HEK293 (cell line): ENCODE measurements around the gene CDT1.

Experiments
- BCL11A ChIP-seq: fragments of 450-650 bp; formaldehyde crosslinking; IDR thresholded peaks from 2 replicates; pipeline ENCODE4 v1.5.1; 2016; ENCODE audit warnings: low read depth, missing biosample characterization, missing genetic modification characterization
- HIC1 ChIP-seq: fragments of 450-650 bp; formaldehyde crosslinking; IDR thresholded peaks from 2 replicates; pipeline ENCODE4 v1.5.1; 2016; ENCODE audit warnings: missing biosample characterization, missing genetic modification characterization
- HOXA7 ChIP-seq: sonication (generic); formaldehyde crosslinking; IDR thresholded peaks from 2 replicates; pipeline ENCODE4 v1.8.1; 2022; ENCODE audit warnings: missing genetic modification reagents, borderline replicate concordance
- PATZ1 ChIP-seq: fragments of 450-650 bp; formaldehyde crosslinking; IDR thresholded peaks from 2 replicates; pipeline ENCODE4 v1.5.1; 2016; ENCODE audit warnings: missing biosample characterization, missing genetic modification characterization
- PRDM1 ChIP-seq: fragments of 450-650 bp; formaldehyde crosslinking; IDR thresholded peaks from 2 replicates; pipeline ENCODE4; 2016; ENCODE audit warnings: missing biosample characterization, missing genetic modification characterization
- PRDM4 ChIP-seq: fragments of 450-650 bp; formaldehyde crosslinking; IDR thresholded peaks from 2 replicates; pipeline ENCODE4 v1.5.1; 2017; ENCODE audit warnings: missing biosample characterization, missing genetic modification characterization
- SCRT2 ChIP-seq: fragments of 450-650 bp; formaldehyde crosslinking; IDR thresholded peaks from 2 replicates; pipeline ENCODE4 v1.5.1; 2016; ENCODE audit warnings: missing biosample characterization, missing genetic modification characterization
- SP3 ChIP-seq: fragments of 450-650 bp; formaldehyde crosslinking; IDR thresholded peaks from 2 replicates; pipeline ENCODE4 v1.5.1; 2016; ENCODE audit warnings: missing biosample characterization, missing genetic modification characterization
- WT1 ChIP-seq: fragments of 450-650 bp; formaldehyde crosslinking; IDR thresholded peaks from 2 replicates; pipeline ENCODE4 v1.5.1; 2016; ENCODE audit warnings: missing biosample characterization, missing genetic modification characterization
- ZBTB17 ChIP-seq: fragments of 450-650 bp; formaldehyde crosslinking; IDR thresholded peaks from 2 replicates; pipeline ENCODE4 v1.5.1; 2016; ENCODE audit warnings: missing biosample characterization, missing genetic modification characterization
- ZBTB48 ChIP-seq: fragments of 450-650 bp; formaldehyde crosslinking; IDR thresholded peaks from 2 replicates; pipeline ENCODE4 v1.5.1; 2016; ENCODE audit warnings: missing biosample characterization, missing genetic modification characterization
- ZBTB7A ChIP-seq: fragments of 450-650 bp; formaldehyde crosslinking; IDR thresholded peaks from 2 replicates; pipeline ENCODE4 v1.5.1; 2016; ENCODE audit warnings: low read depth, missing biosample characterization, missing genetic modification characterization
- ZFP37 ChIP-seq: fragments of 450-650 bp; formaldehyde crosslinking; IDR thresholded peaks from 2 replicates; pipeline ENCODE4 v1.5.1; 2016; ENCODE audit warnings: missing biosample characterization, missing genetic modification characterization
- ZFP69B ChIP-seq: fragments of 450-650 bp; formaldehyde crosslinking; IDR thresholded peaks from 2 replicates; pipeline ENCODE4 v1.5.1; 2016; ENCODE audit warnings: missing biosample characterization, missing genetic modification characterization
- ZNF10 ChIP-seq: fragments of 450-650 bp; formaldehyde crosslinking; IDR thresholded peaks from 2 replicates; pipeline ENCODE4 v1.5.1; 2017; ENCODE audit warnings: missing biosample characterization, missing genetic modification characterization
- ZNF146 ChIP-seq: fragments of 450-650 bp; formaldehyde crosslinking; IDR thresholded peaks from 2 replicates; pipeline ENCODE4 v1.5.1; 2016; ENCODE audit warnings: missing biosample characterization, missing genetic modification characterization
- ZNF239 ChIP-seq: fragments of 450-650 bp; formaldehyde crosslinking; IDR thresholded peaks from 2 replicates; pipeline ENCODE4 v1.5.1; 2016; ENCODE audit warnings: missing biosample characterization, missing genetic modification characterization
- ZNF266 ChIP-seq: fragments of 450-650 bp; formaldehyde crosslinking; IDR thresholded peaks from 2 replicates; pipeline ENCODE4 v1.5.1; 2016; ENCODE audit warnings: missing biosample characterization, missing genetic modification characterization, low read depth
- ZNF311 ChIP-seq: fragments of 450-650 bp; formaldehyde crosslinking; IDR thresholded peaks from 2 replicates; pipeline ENCODE4 v1.5.1; 2017; ENCODE audit warnings: missing biosample characterization, missing genetic modification characterization, borderline replicate concordance
- ZNF398 ChIP-seq: fragments of 450-650 bp; formaldehyde crosslinking; IDR thresholded peaks from 2 replicates; pipeline ENCODE4 v1.5.1; 2017; ENCODE audit warnings: missing biosample characterization, missing genetic modification characterization
- ZNF571 ChIP-seq: fragments of 450-650 bp; formaldehyde crosslinking; IDR thresholded peaks from 2 replicates; pipeline ENCODE4 v1.5.0; 2017; ENCODE audit warnings: missing biosample characterization, missing genetic modification characterization
- ZNF580 ChIP-seq: fragments of 450-650 bp; formaldehyde crosslinking; IDR thresholded peaks from 2 replicates; pipeline ENCODE4 v1.5.1; 2016; ENCODE audit warnings: missing biosample characterization, missing genetic modification characterization
- ZNF660 ChIP-seq: fragments of 450-650 bp; IDR thresholded peaks from 2 replicates; pipeline ENCODE4 v1.5.1; 2018; ENCODE audit warnings: missing biosample characterization, mild to moderate bottlenecking, missing genetic modification characterization
- ZNF692 ChIP-seq: fragments of 450-650 bp; formaldehyde crosslinking; IDR thresholded peaks from 2 replicates; pipeline ENCODE4 v1.5.1; 2016; ENCODE audit warnings: missing biosample characterization, missing genetic modification characterization
- ZNF791 ChIP-seq: fragments of 450-650 bp; formaldehyde crosslinking; IDR thresholded peaks from 2 replicates; pipeline ENCODE4 v1.5.1; 2016; ENCODE audit warnings: missing biosample characterization, missing genetic modification characterization
- ZNF792 ChIP-seq: fragments of 450-650 bp; formaldehyde crosslinking; IDR thresholded peaks from 2 replicates; pipeline ENCODE4 v1.5.1; 2016; ENCODE audit warnings: missing biosample characterization, missing genetic modification characterization
- ZSCAN18 ChIP-seq: fragments of 450-650 bp; formaldehyde crosslinking; IDR thresholded peaks from 2 replicates; pipeline ENCODE4 v1.5.1; 2016; ENCODE audit warnings: missing biosample characterization, missing genetic modification characterization
- ZXDB ChIP-seq: fragments of 450-650 bp; formaldehyde crosslinking; IDR thresholded peaks from 2 replicates; pipeline ENCODE4 v1.5.1; 2016; ENCODE audit warnings: missing biosample characterization, missing genetic modification characterization

CDT1 gene

GRCh38 chr16:88810166-88810911 is 6.8 kb downstream of the CDT1 start (continued):
- no peak for TF ChIP-seq ZNF791 (tag by site-specific recombination)
- TF ChIP-seq ZBTB48 (tag by site-specific recombination) = peak; percentile 72
- TF ChIP-seq ZNF660 (tag by site-specific recombination) = 0 out of 2 replicates have a peak, but pooled peaks have one; percentile 12
- no peak for TF ChIP-seq PRDM4 (tag by site-specific recombination)
- TF ChIP-seq ZNF580 (tag by site-specific recombination) = peak; percentile 44; the same call in 1 of the 2 replicates
- TF ChIP-seq ZNF239 (tag by site-specific recombination) = no peak
- TF ChIP-seq ZNF311 (tag by site-specific recombination) = no peak
- peak; percentile 12; the same call in 1 of the 2 replicates for TF ChIP-seq ZXDB (tag by site-specific recombination)
- TF ChIP-seq ZNF10 (tag by site-specific recombination) = 0 out of 2 replicates have a peak, but pooled peaks have one; percentile 7
- TF ChIP-seq ZSCAN18 (tag by site-specific recombination) = no peak
- TF ChIP-seq ZFP69B (tag by site-specific recombination) = 0 out of 2 replicates have a peak, but pooled peaks have one; percentile 30
- peak; percentile 48 for TF ChIP-seq ZNF146 (tag by site-specific recombination)
- 0 out of 2 replicates have a peak, but pooled peaks have one; percentile 27 for TF ChIP-seq HIC1 (tag by site-specific recombination)
- TF ChIP-seq ZNF571 (tag by site-specific recombination) = no peak
- TF ChIP-seq PRDM1 (tag by site-specific recombination) = no peak
- 0 out of 2 replicates have a peak, but pooled peaks have one; percentile 16 for TF ChIP-seq ZNF398
- TF ChIP-seq ZNF692 = 0 out of 2 replicates have a peak, but pooled peaks have one; percentile 56
- no peak; the same call in 1 of the 2 replicates for TF ChIP-seq BCL11A (tag by site-specific recombination)
- TF ChIP-seq HOXA7 (CRISPR knock-in tag) = no peak
- TF ChIP-seq ZBTB7A (tag by site-specific recombination) = no peak; the same call in 1 of the 2 replicates
- TF ChIP-seq ZNF792 = no peak
- no peak for TF ChIP-seq SCRT2 (tag by site-specific recombination)
- TF ChIP-seq SP3 (tag by site-specific recombination) = no peak
- TF ChIP-seq PATZ1 (tag by site-specific recombination) = peak; percentile 61
- peak; percentile 32; the same call in 1 of the 2 replicates for TF ChIP-seq ZFP37 (tag by site-specific recombination)
- TF ChIP-seq WT1 (tag by site-specific recombination) = 0 out of 2 replicates have a peak, but pooled peaks have one; percentile 22
- TF ChIP-seq ZNF266 (tag by site-specific recombination) = no peak
- 0 out of 2 replicates have a peak, but pooled peaks have one; percentile 2 for TF ChIP-seq ZBTB17 (tag by site-specific recombination)
